ENCODE results near the gene ZNF683.

The ZNF683 gene

DNA sequence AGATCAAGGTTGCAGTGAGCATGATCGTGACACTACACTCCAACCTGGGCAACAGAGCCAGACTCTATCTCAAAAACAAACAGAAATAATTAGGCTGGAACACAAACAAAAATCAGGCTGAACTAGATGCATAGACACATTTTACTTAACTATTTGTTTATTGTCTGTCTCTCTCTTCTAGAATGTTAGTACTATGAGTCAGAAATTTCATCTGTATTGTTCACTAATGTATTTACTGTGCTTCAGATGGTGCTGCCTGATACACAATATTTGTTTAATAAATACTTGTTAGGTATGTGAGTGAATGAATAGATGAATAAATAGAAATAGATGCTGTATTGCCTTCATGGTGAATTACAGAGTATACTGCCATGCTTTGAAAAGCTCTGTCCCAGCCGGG lies 32.1 kb upstream of the ZNF683 start:
- Histone ChIP-seq H3K36me3 (replicated peaks) (no peaks in the 10 kb centered on the region), H3K27ac (peak overlapping the region; percentile 80), H3K27me3 (replicated peaks) (no peaks in the 10 kb centered on the region), H3K4me3 (ENCODE audit: low read depth, low read length) (no peak overlapping the region)
- TF ChIP-seq, protein P1, sequence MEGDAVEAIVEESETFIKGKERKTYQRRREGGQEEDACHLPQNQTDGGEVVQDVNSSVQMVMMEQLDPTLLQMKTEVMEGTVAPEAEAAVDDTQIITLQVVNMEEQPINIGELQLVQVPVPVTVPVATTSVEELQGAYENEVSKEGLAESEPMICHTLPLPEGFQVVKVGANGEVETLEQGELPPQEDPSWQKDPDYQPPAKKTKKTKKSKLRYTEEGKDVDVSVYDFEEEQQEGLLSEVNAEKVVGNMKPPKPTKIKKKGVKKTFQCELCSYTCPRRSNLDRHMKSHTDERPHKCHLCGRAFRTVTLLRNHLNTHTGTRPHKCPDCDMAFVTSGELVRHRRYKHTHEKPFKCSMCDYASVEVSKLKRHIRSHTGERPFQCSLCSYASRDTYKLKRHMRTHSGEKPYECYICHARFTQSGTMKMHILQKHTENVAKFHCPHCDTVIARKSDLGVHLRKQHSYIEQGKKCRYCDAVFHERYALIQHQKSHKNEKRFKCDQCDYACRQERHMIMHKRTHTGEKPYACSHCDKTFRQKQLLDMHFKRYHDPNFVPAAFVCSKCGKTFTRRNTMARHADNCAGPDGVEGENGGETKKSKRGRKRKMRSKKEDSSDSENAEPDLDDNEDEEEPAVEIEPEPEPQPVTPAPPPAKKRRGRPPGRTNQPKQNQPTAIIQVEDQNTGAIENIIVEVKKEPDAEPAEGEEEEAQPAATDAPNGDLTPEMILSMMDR (IDR thresholded peaks at IDR 0.05; ENCODE audit: low read depth, low read length, missing control alignments), result no peak
- in situ Hi-C loops (cut with HindIII; ENCODE audit: low pct_ligation_motif_present, low sequenced_read_pairs), result no loop called here
- DNase-seq, result no peak

GRCh38 chr1:26403656-26404055 lies 31.1 kb upstream of the ZNF683 start:
- in situ Hi-C loops (cut with HindIII; ENCODE audit: low pct_ligation_motif_present, low sequenced_read_pairs), result no loop called here
- Histone ChIP-seq H3K36me3 (replicated peaks) (no peaks in the 10 kb centered on the region), H3K4me3 (ENCODE audit: low read depth, low read length) (no peak overlapping the region), H3K27me3 (replicated peaks) (no peaks in the 10 kb centered on the region), H3K27ac (no peak overlapping the region)
- DNase-seq, result no peak
- TF ChIP-seq, protein P1 (IDR thresholded peaks at IDR 0.05; ENCODE audit: low read depth, low read length, missing control alignments), result no peak

DNA sequence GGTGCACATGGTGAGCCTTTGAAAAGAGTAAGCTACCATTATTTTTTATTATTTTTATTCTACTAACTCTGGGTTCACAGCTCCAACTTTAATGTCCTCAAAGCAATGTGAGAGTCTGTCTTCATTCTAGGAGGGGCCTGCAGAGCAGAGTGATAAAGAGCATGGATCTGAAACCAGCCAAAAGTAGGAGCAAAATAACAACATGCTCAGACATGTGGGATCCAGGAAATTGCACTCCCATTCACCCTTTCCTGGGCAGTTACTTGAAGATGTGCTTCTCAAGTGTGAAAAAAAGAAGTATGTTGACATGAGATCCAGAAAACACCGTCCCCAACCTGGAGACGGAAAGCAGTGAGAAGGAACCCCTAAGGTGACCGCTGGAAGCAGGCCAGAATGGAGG lies 29.3 kb upstream of the ZNF683 start:
- TF ChIP-seq, protein P1 (IDR thresholded peaks at IDR 0.05; ENCODE audit: low read depth, low read length, missing control alignments), result no peak
- no peaks in the 10 kb centered on the region for H3K27me3 ChIP-seq (replicated peaks)
- no peaks in the 10 kb centered on the region for H3K36me3 ChIP-seq (replicated peaks)
- H3K4me3 ChIP-seq (ENCODE audit: low read depth, low read length), result no peak overlapping the region
- no peak overlapping the region for H3K27ac ChIP-seq
- DNase-seq, result no peak
- in situ Hi-C loops (cut with HindIII; ENCODE audit: low pct_ligation_motif_present, low sequenced_read_pairs), result no loop called here

- Histone ChIP-seq H3K27me3 (replicated peaks) (no peaks in the 10 kb centered on the region), H3K36me3 (replicated peaks) (no peaks in the 10 kb centered on the region), H3K4me3 (ENCODE audit: low read depth, low read length) (no peak overlapping the region), H3K27ac (no peak overlapping the region)
- DNase-seq, result no peak
- in situ Hi-C loops (cut with HindIII; ENCODE audit: low pct_ligation_motif_present, low sequenced_read_pairs), result no loop called here
- TF ChIP-seq, protein P1 (IDR thresholded peaks at IDR 0.05; ENCODE audit: low read depth, low read length, missing control alignments), result no peak
Measured at GRCh38 chr1:26399034-26399433, 26.5 kb upstream of the ZNF683 start.

GRCh38 chr1:26395754-26396153 lies 23.2 kb upstream of the ZNF683 start:
- Histone ChIP-seq H3K27me3 (replicated peaks) (no peaks in the 10 kb centered on the region), H3K4me3 (ENCODE audit: low read depth, low read length) (no peak overlapping the region), H3K27ac (no peak overlapping the region), H3K36me3 (replicated peaks) (no peaks in the 10 kb centered on the region)
- in situ Hi-C loops (cut with HindIII; ENCODE audit: low pct_ligation_motif_present, low sequenced_read_pairs), result no loop called here
- TF ChIP-seq, protein P1 (IDR thresholded peaks at IDR 0.05; ENCODE audit: low read depth, low read length, missing control alignments), result no peak
- DNase-seq, result no peak

DNA sequence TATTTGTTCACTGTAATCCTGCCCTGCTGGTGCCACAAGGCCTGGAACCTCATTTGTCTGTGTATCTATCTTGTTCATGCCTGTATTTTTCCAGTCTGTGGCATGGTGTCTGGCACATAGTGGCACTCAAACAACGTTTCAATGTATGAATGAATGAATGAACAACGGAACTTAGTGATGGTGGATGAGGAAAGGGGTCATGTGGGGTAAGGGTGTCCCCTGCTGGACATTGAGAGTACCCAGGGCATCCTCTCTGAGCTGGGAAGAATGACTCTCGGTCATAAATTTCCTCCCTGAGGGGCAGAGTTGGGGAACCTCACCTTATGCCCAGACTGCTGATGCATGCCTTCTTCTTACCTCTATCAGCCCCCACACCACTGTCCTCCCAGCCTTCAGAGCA lies 18.9 kb upstream of the ZNF683 start:
- DNase-seq, result peak; percentile 56
- no peaks in the 10 kb centered on the region for H3K27me3 ChIP-seq (replicated peaks)
- TF ChIP-seq, protein P1 (IDR thresholded peaks at IDR 0.05; ENCODE audit: low read depth, low read length, missing control alignments), result peak; percentile 91
- in situ Hi-C loops (cut with HindIII; ENCODE audit: low pct_ligation_motif_present, low sequenced_read_pairs), result no loop called here
- no peak overlapping the region for H3K4me3 ChIP-seq (ENCODE audit: low read depth, low read length)
- no peak overlapping the region for H3K27ac ChIP-seq
- H3K36me3 ChIP-seq (replicated peaks), result no peaks in the 10 kb centered on the region

Data from brain microvascular endothelial cell (primary cell).